H1 (cell line): Measurements from ENCODE around the gene WWC2.

Source experiments
- EP300 ChIP-seq, 2 experiments: IDR thresholded peaks; 1 replicate in 1 of 2; 2 replicates in 1 of 2; pipeline ENCODE4 v1.6.1; 2011 to 2012; ENCODE audit warnings: low read depth in 2 of 2, low read length in 2 of 2, mild to moderate bottlenecking in 2 of 2, borderline replicate concordance in 1 of 2, inconsistent platforms in 1 of 2, moderate library complexity in 1 of 2
- EZH2 ChIP-seq: fragments of 200-600 bp; sonication (generic); IDR thresholded peaks from 2 replicates; pipeline ENCODE4 v1.7.1; 2012; ENCODE audit warnings: low read depth, mild to moderate bottlenecking, moderate library complexity, low read length, inconsistent platforms; ENCODE audit not compliant: severe bottlenecking
- JUN ChIP-seq: IDR thresholded peaks from 2 replicates; pipeline ENCODE4 v1.6.1; 2011; ENCODE audit warnings: low read depth, mild to moderate bottlenecking, improper control_type of control experiment, low read length
- RNF2 ChIP-seq: fragments of 200-900, 300-1000 bp; sonication (generic); IDR thresholded peaks from 2 replicates; pipeline ENCODE4 v1.7.1; 2016; ENCODE audit warnings: borderline replicate concordance, low read depth, mild to moderate bottlenecking, antibody characterized with exemption, low read length; ENCODE audit not compliant: poor library complexity, severe bottlenecking; ENCODE audit errors: missing control alignments
- TF ChIP-seq, protein P1 (sequence below): IDR thresholded peaks from 2 replicates; pipeline ENCODE4 v1.6.1; 2012; ENCODE audit warnings: inconsistent platforms

GRCh38 chr4:183073838-183074145, 25.3 kb upstream of the WWC2 start:
- TF ChIP-seq JUN (no peak), EP300 (IDR thresholded peaks at IDR 0.05; ENCODE audit: borderline replicate concordance in 1 of 2, low read depth in 2 of 2, low read length in 2 of 2) (no peak), EZH2 (no peak), RNF2 (no peak)
- TF ChIP-seq, protein P1, sequence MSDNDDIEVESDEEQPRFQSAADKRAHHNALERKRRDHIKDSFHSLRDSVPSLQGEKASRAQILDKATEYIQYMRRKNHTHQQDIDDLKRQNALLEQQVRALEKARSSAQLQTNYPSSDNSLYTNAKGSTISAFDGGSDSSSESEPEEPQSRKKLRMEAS: no peak
